GM12892 (cell line): ENCODE data around the gene PPHLN1.

Experiments used
- POLR2A ChIP-seq: IDR thresholded peaks from 2 replicates; pipeline ENCODE4 v1.6.1; 2011; ENCODE audit warnings: low read depth, low read length, control low read depth
- POLR2AphosphoS5 ChIP-seq: IDR thresholded peaks from 2 replicates; pipeline ENCODE4 v1.6.1; 2011; ENCODE audit warnings: low read depth, low read length, control low read depth

GRCh38 chr12:42364692-42365091 is 38.7 kb downstream of the PPHLN1 start:
- TF ChIP-seq POLR2AphosphoS5 (no peak), POLR2A (no peak)
